ENCODE data around the gene ZBTB40.

ZBTB40 gene

GRCh38 chr1:22434717-22435116, 16.9 kb upstream of the ZBTB40 start:
- H3K27me3 ChIP-seq (ENCODE audit: control insufficient read depth, insufficient read depth, low read length) = no peaks in the 10 kb centered on the region
- H3K9ac ChIP-seq (ENCODE audit: low read length) = no peak overlapping the region
- H3K4me1 ChIP-seq (ENCODE audit: control insufficient read depth, low read depth, low read length) = no peaks in the 10 kb centered on the region
- H3K4me3 ChIP-seq (ENCODE audit: low read length) = no peak overlapping the region
- no peaks in the 10 kb centered on the region for H3K9me3 ChIP-seq (ENCODE audit: control insufficient read depth, low read depth, low read length)
- no peaks in the 10 kb centered on the region for H3K36me3 ChIP-seq (ENCODE audit: control insufficient read depth, low read depth, low read length)
- no peak overlapping the region for H3K27ac ChIP-seq (ENCODE audit: low read length)

GRCh38 chr1:22436948-22437347, 14.7 kb upstream of the ZBTB40 start:
- Histone ChIP-seq H3K36me3 (ENCODE audit: control insufficient read depth, low read depth, low read length) (no peaks in the 10 kb centered on the region), H3K9me3 (ENCODE audit: control insufficient read depth, low read depth, low read length) (peaks cover 11% of the 10 kb centered on the region), H3K9ac (ENCODE audit: low read length) (no peak overlapping the region), H3K4me3 (ENCODE audit: low read length) (no peak overlapping the region), H3K27me3 (ENCODE audit: control insufficient read depth, insufficient read depth, low read length) (no peaks in the 10 kb centered on the region), H3K27ac (ENCODE audit: low read length) (no peak overlapping the region), H3K4me1 (ENCODE audit: control insufficient read depth, low read depth, low read length) (peaks cover under 1% of the 10 kb centered on the region)

- Histone ChIP-seq H3K9ac (ENCODE audit: low read length) (no peak overlapping the region), H3K9me3 (ENCODE audit: control insufficient read depth, low read depth, low read length) (peaks cover 11% of the 10 kb centered on the region), H3K36me3 (ENCODE audit: control insufficient read depth, low read depth, low read length) (no peaks in the 10 kb centered on the region), H3K27me3 (ENCODE audit: control insufficient read depth, insufficient read depth, low read length) (no peaks in the 10 kb centered on the region), H3K4me3 (ENCODE audit: low read length) (no peak overlapping the region), H3K4me1 (ENCODE audit: control insufficient read depth, low read depth, low read length) (peaks cover 7% of the 10 kb centered on the region), H3K27ac (ENCODE audit: low read length) (no peak overlapping the region)
Measured at GRCh38 chr1:22437573-22437972, 14.1 kb upstream of the ZBTB40 start.

- Histone ChIP-seq H3K36me3 (ENCODE audit: control insufficient read depth, low read depth, low read length) (no peaks in the 10 kb centered on the region), H3K4me1 (ENCODE audit: control insufficient read depth, low read depth, low read length) (peaks cover 21% of the 10 kb centered on the region), H3K9me3 (ENCODE audit: control insufficient read depth, low read depth, low read length) (peaks cover 11% of the 10 kb centered on the region), H3K27me3 (ENCODE audit: control insufficient read depth, insufficient read depth, low read length) (no peaks in the 10 kb centered on the region), H3K4me3 (ENCODE audit: low read length) (no peak overlapping the region), H3K27ac (ENCODE audit: low read length) (no peak overlapping the region), H3K9ac (ENCODE audit: low read length) (no peak overlapping the region)
Measured at GRCh38 chr1:22440582-22440981, 11.1 kb upstream of the ZBTB40 start.

DNA sequence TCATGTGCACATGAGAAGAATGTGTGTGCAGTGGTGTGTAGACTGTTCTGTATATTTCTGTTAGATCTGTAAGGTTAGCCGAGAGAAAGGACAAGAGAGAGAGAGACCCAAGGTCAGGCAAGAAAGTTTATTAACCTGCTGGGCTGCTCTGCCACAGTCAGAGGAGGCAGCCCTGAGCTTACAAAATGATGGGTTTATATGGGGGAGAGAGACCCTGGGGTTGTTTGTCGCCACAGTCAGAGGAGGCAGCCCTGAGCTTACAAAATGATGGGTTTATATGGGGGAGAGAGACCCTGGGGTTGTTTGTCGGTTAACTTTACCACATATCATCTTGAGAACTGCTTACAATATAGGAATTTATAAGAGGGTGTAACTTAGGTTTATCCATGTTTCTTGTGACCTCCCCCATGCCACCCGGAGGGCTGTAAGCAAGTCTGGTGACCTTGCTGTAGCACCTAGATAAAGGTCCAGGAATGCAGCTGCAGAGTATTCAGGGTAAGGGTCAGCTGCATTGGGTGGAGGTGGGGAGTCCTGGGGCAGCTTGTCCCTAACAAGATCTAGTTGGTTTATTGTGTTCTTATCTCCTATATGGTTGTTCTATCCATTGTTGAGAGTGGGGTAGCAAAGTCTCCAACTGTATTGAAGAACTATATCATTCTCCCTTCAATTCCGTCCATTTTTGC, 9.3 kb upstream of the ZBTB40 start:
- Histone ChIP-seq H3K4me1 (ENCODE audit: control insufficient read depth, low read depth, low read length) (peaks cover 21% of the 10 kb centered on the region), H3K27me3 (ENCODE audit: control insufficient read depth, insufficient read depth, low read length) (no peaks in the 10 kb centered on the region), H3K27ac (ENCODE audit: low read length) (no peak overlapping the region), H3K9ac (ENCODE audit: low read length) (no peak overlapping the region), H3K36me3 (ENCODE audit: control insufficient read depth, low read depth, low read length) (no peaks in the 10 kb centered on the region), H3K4me3 (ENCODE audit: low read length) (no peak overlapping the region), H3K9me3 (ENCODE audit: control insufficient read depth, low read depth, low read length) (peaks cover 11% of the 10 kb centered on the region)

- Histone ChIP-seq H3K9me3 (ENCODE audit: control insufficient read depth, low read depth, low read length) (peaks cover 11% of the 10 kb centered on the region), H3K4me3 (ENCODE audit: low read length) (no peak overlapping the region), H3K9ac (ENCODE audit: low read length) (no peak overlapping the region), H3K4me1 (ENCODE audit: control insufficient read depth, low read depth, low read length) (peaks cover 21% of the 10 kb centered on the region), H3K36me3 (ENCODE audit: control insufficient read depth, low read depth, low read length) (no peaks in the 10 kb centered on the region), H3K27ac (ENCODE audit: low read length) (peak overlapping the region; percentile 9), H3K27me3 (ENCODE audit: control insufficient read depth, insufficient read depth, low read length) (no peaks in the 10 kb centered on the region)
Measured at GRCh38 chr1:22443332-22443731, 8.3 kb upstream of the ZBTB40 start.

- peaks cover 21% of the 10 kb centered on the region for H3K4me1 ChIP-seq (ENCODE audit: control insufficient read depth, low read depth, low read length)
- no peak overlapping the region for H3K4me3 ChIP-seq (ENCODE audit: low read length)
- peaks cover 11% of the 10 kb centered on the region for H3K9me3 ChIP-seq (ENCODE audit: control insufficient read depth, low read depth, low read length)
- no peak overlapping the region for H3K27ac ChIP-seq (ENCODE audit: low read length)
- H3K36me3 ChIP-seq (ENCODE audit: control insufficient read depth, low read depth, low read length) = no peaks in the 10 kb centered on the region
- no peaks in the 10 kb centered on the region for H3K27me3 ChIP-seq (ENCODE audit: control insufficient read depth, insufficient read depth, low read length)
- H3K9ac ChIP-seq (ENCODE audit: low read length) = no peak overlapping the region
Measured at GRCh38 chr1:22444856-22445255, 6.8 kb upstream of the ZBTB40 start.

DNA sequence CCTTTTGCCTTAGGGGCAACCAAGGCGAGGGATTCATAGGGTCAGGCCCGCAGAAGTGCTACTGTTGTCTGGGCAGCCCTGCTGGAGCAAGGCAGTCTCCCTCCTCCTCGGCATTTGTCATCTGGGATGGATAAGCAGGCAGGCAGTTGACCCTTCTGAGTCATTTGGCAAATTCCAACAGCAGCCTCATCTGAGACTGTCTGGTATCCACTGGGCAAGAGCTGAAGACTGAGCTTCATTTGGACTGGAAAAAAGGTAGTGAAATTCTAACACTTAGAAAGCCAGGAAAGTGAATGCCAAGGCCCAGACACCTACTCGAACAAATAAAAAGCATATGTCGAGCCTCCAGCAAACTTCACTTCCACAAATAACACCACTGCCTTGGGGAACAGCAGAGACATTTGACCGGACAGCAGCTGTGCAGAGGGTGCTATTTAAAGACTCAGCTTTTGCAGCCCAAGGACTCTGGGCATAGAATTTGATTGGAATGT, 4.0 kb upstream of the ZBTB40 start:
- H3K27me3 ChIP-seq (ENCODE audit: control insufficient read depth, insufficient read depth, low read length) = no peaks in the 10 kb centered on the region
- H3K4me3 ChIP-seq (ENCODE audit: low read length) = no peak overlapping the region
- peaks cover 16% of the 10 kb centered on the region for H3K4me1 ChIP-seq (ENCODE audit: control insufficient read depth, low read depth, low read length)
- H3K9me3 ChIP-seq (ENCODE audit: control insufficient read depth, low read depth, low read length) = no peaks in the 10 kb centered on the region
- no peak overlapping the region for H3K9ac ChIP-seq (ENCODE audit: low read length)
- no peaks in the 10 kb centered on the region for H3K36me3 ChIP-seq (ENCODE audit: control insufficient read depth, low read depth, low read length)
- no peak overlapping the region for H3K27ac ChIP-seq (ENCODE audit: low read length)

DNA sequence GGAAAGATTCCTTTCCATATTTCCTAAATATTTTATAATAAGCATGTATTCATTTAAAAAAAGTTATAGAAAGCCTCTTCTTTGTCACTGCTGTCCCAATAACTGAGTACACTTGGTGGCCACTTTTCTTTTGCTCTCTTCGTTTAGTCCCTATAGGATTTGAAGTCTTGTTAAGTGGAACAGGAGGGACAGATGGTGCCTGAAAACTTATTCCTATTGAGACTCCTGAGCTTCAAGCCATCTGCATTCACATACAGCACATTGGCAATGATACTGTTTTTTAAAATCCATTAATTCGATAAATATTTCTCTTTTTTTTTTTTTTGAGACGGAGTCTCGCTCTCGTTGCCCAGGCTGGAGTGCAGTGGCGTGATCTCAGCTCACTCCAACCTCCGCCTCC, 2.0 kb upstream of the ZBTB40 start:
- H3K9ac ChIP-seq (ENCODE audit: low read length) = no peak overlapping the region
- no peaks in the 10 kb centered on the region for H3K9me3 ChIP-seq (ENCODE audit: control insufficient read depth, low read depth, low read length)
- no peak overlapping the region for H3K27ac ChIP-seq (ENCODE audit: low read length)
- H3K36me3 ChIP-seq (ENCODE audit: control insufficient read depth, low read depth, low read length) = no peaks in the 10 kb centered on the region
- H3K4me1 ChIP-seq (ENCODE audit: control insufficient read depth, low read depth, low read length) = peaks cover 3% of the 10 kb centered on the region
- no peaks in the 10 kb centered on the region for H3K27me3 ChIP-seq (ENCODE audit: control insufficient read depth, insufficient read depth, low read length)
- H3K4me3 ChIP-seq (ENCODE audit: low read length) = no peak overlapping the region

- H3K27ac ChIP-seq (ENCODE audit: low read length) = no peak overlapping the region
- no peaks in the 10 kb centered on the region for H3K9me3 ChIP-seq (ENCODE audit: control insufficient read depth, low read depth, low read length)
- H3K4me3 ChIP-seq (ENCODE audit: low read length) = no peak overlapping the region
- H3K9ac ChIP-seq (ENCODE audit: low read length) = no peak overlapping the region
- peaks cover 3% of the 10 kb centered on the region for H3K4me1 ChIP-seq (ENCODE audit: control insufficient read depth, low read depth, low read length)
- H3K27me3 ChIP-seq (ENCODE audit: control insufficient read depth, insufficient read depth, low read length) = no peaks in the 10 kb centered on the region
- no peaks in the 10 kb centered on the region for H3K36me3 ChIP-seq (ENCODE audit: control insufficient read depth, low read depth, low read length)
Measured at GRCh38 chr1:22450351-22451021, 1.2 kb upstream of the ZBTB40 start.

- no peaks in the 10 kb centered on the region for H3K27me3 ChIP-seq (ENCODE audit: control insufficient read depth, insufficient read depth, low read length)
- H3K9ac ChIP-seq (ENCODE audit: low read length) = peak overlapping the region; percentile 88
- H3K36me3 ChIP-seq (ENCODE audit: control insufficient read depth, low read depth, low read length) = no peaks in the 10 kb centered on the region
- H3K9me3 ChIP-seq (ENCODE audit: control insufficient read depth, low read depth, low read length) = no peaks in the 10 kb centered on the region
- peaks cover 3% of the 10 kb centered on the region for H3K4me1 ChIP-seq (ENCODE audit: control insufficient read depth, low read depth, low read length)
- peak overlapping the region; percentile 79 for H3K4me3 ChIP-seq (ENCODE audit: low read length)
- H3K27ac ChIP-seq (ENCODE audit: low read length) = peak overlapping the region; percentile 62
Measured at GRCh38 chr1:22452481-22452957, 868 bp downstream of the ZBTB40 start.

DNA sequence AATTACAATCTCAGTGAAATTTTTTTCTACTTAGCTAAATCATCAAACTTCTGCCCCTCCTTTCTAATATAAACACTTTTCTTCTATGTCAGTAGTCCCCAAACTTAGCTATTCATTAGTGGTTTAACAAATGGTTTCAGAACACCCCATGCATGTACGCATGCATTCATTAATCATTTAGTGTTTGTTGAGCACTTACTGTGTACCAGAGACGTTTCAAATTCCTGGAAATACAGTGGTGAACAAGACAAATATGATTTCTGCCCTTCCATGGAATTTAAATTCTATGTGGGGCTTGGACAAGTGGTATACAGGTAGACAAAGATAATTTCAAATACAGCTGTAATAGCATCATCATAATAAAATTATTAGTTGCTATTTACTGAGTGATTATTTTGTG, 1.5 kb downstream of the ZBTB40 start:
- H3K4me3 ChIP-seq (ENCODE audit: low read length) = peak overlapping the region; percentile 79

More for the DNA sequence above, 1.5 kb downstream of the ZBTB40 start:
- H3K9me3 ChIP-seq (ENCODE audit: control insufficient read depth, low read depth, low read length) = no peaks in the 10 kb centered on the region
- H3K27me3 ChIP-seq (ENCODE audit: control insufficient read depth, insufficient read depth, low read length) = no peaks in the 10 kb centered on the region
- H3K4me1 ChIP-seq (ENCODE audit: control insufficient read depth, low read depth, low read length) = peaks cover 3% of the 10 kb centered on the region
- no peaks in the 10 kb centered on the region for H3K36me3 ChIP-seq (ENCODE audit: control insufficient read depth, low read depth, low read length)
- no peak overlapping the region for H3K9ac ChIP-seq (ENCODE audit: low read length)
- no peak overlapping the region for H3K27ac ChIP-seq (ENCODE audit: low read length)
